Ishikawa (cell line): ENCODE measurements around the gene UNC119.

Experiments
- CEBPB ChIP-seq: IDR thresholded peaks from 2 replicates; pipeline ENCODE4 v1.6.1; 2012
- CREB1 ChIP-seq: IDR thresholded peaks from 2 replicates; pipeline ENCODE4 v1.6.1; 2012; ENCODE audit warnings: low read depth
- EGR1 ChIP-seq: IDR thresholded peaks from 2 replicates; pipeline ENCODE4 v1.6.1; 2012
- EP300 ChIP-seq: IDR thresholded peaks from 2 replicates; pipeline ENCODE4 v1.6.1; 2012; ENCODE audit warnings: borderline replicate concordance
- FOXM1 ChIP-seq: IDR thresholded peaks from 2 replicates; pipeline ENCODE4 v1.6.1; 2012; ENCODE audit warnings: low read depth, borderline replicate concordance
- MAX ChIP-seq: IDR thresholded peaks from 2 replicates; pipeline ENCODE4 v1.6.1; 2012
- NFIC ChIP-seq: IDR thresholded peaks from 2 replicates; pipeline ENCODE4 v1.6.1; 2012
- RAD21 ChIP-seq: IDR thresholded peaks from 2 replicates; pipeline ENCODE4 v1.6.1; 2012; ENCODE audit warnings: low read depth
- REST ChIP-seq: IDR thresholded peaks from 2 replicates; pipeline ENCODE4 v1.6.1; 2012; ENCODE audit warnings: low read depth, mild to moderate bottlenecking
- TAF1 ChIP-seq: IDR thresholded peaks from 2 replicates; pipeline ENCODE4 v1.6.1; 2012; ENCODE audit warnings: low read depth, mild to moderate bottlenecking
- TCF12 ChIP-seq: IDR thresholded peaks from 2 replicates; pipeline ENCODE4 v1.6.1; 2012; ENCODE audit warnings: low read depth
- TEAD4 ChIP-seq: IDR thresholded peaks from 2 replicates; pipeline ENCODE4 v1.6.1; 2012
- USF1 ChIP-seq: IDR thresholded peaks from 2 replicates; pipeline ENCODE4 v1.6.1; 2012
- YY1 ChIP-seq: IDR thresholded peaks from 2 replicates; pipeline ENCODE4 v1.6.1; 2012; ENCODE audit warnings: low read depth
- ZBTB7A ChIP-seq: IDR thresholded peaks from 2 replicates; pipeline ENCODE4 v1.6.1; 2012; ENCODE audit warnings: low read depth

The UNC119 gene

GRCh38 chr17:28551421-28552175 lies 826 bp downstream of the UNC119 start:
- no peak for TF ChIP-seq TCF12
- no peak for TF ChIP-seq NFIC
- TF ChIP-seq CREB1: no peak

DNA sequence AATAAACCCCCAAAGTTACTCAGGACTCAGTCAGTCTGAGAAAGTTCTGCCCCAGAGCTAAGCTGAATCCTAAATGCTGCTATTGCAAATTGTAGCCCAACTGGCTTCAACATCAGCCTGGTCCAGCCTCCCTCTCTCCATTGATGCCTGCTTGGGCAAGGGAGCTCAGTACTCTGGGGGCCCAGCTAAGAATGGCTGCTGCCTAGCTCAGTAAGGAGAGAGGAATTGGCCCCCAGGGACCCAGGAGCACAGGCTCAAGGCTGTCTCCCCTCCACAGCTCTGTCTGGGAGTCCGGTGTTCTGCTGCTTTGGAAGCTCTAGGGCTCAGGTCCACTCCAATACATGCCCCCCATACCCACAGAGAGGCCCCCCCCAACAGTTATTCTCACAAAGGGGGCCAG lies 1.6 kb downstream of the UNC119 start:
- TF ChIP-seq USF1 (no peak), TEAD4 (no peak), TAF1 (no peak), RAD21 (no peak), ZBTB7A (no peak), EGR1 (no peak), EP300 (no peak), FOXM1 (no peak), CREB1 (no peak), NFIC (no peak), REST (no peak), CEBPB (no peak)

GRCh38 chr17:28549236-28550132 lies 2.9 kb downstream of the UNC119 start:
- TF ChIP-seq REST (no peak), RAD21 (no peak), MAX (no peak), USF1 (no peak), CEBPB (no peak), TCF12 (no peak), EP300 (no peak), NFIC (no peak), FOXM1 (no peak), ZBTB7A (no peak), TAF1 (no peak), EGR1 (no peak), CREB1 (no peak), YY1 (no peak), TEAD4 (no peak)

GRCh38 chr17:28548417-28549130 lies 3.9 kb downstream of the UNC119 start:
- no peak for TF ChIP-seq USF1
- TF ChIP-seq CEBPB: no peak
- no peak for TF ChIP-seq TAF1
- no peak for TF ChIP-seq TCF12
- no peak for TF ChIP-seq CREB1
- TF ChIP-seq REST: no peak
- no peak for TF ChIP-seq MAX
- TF ChIP-seq RAD21: no peak
- no peak for TF ChIP-seq ZBTB7A
- TF ChIP-seq FOXM1: no peak
- no peak for TF ChIP-seq YY1
- TF ChIP-seq EP300: no peak
- no peak for TF ChIP-seq EGR1
- TF ChIP-seq TEAD4: no peak
